A549 treated with dexamethasone at 1 μM for 4 hours (cell line): Measurements from ENCODE around the gene CDC5L. TPM values are rescaled to one million over a fixed set of nuclear protein-coding genes. Genes with fewer than 3 reads are reported as not detected.

ENCODE experiments used
- total RNA-seq: library from RNA; stranded (reverse); fragments of 200-300 nt; extraction: Qiagen RNA extraction; gene quantifications from 5 replicates; pipeline ENCODE4 v1.2.3, GENCODE V29; 2022

CDC5L gene
- 13.4 to 16.1 TPM (median 15.4 TPM) in 5 replicates for total RNA-seq

DNA sequence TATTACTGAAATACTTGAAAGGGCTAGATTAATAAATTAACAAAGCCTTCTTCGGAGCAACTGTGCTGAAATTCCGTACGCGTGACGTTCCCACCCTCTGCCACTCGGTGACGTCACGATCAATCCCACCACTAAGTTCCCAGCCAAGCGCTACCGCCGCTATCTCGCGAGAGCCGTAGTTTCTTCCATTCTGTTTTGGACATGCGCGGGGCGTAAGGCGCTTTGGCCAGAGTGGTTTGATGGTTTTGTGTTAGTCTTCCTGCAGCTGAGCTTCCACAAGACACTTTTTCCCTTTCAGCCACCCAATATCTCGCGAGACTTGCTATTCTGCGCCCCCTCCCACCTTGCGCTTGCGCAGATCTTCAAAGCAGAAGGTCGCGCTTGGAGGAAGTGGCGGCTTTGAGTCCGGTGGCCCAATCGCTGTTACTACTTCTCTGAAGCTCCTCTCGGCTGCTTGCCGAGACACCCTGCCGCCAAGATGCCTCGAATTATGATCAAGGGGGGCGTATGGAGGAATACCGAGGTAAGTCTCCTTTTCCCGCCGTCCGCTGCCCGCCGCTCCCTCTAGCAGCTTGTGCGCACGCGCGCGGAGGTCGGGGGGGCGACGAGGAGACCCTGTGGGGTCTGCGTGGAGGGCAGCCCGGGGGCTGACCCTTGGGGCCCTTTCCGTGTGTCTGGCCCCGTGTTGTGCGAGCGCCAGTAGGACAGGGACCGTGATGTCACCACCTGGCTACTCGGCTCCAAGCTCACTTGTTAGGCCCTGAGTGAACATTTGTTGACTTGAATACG, at the start of gene CDC5L:
Gene CDC5L, plus strand, starts transcription at position 361 of the 789 bp plus-strand sequence. Its CDS starts 118 bp downstream, at position 479.

GRCh38 chr6:44342489-44342888, 45.0 kb upstream of the CDC5L start, which contains the start of gene SPATS1:
Gene SPATS1 (plus strand): TSS chr6:44342650. CDS start chr6:44343096, 446 bp downstream.

Other genes with a start within 250 kb of the CDC5L start
- not detected in 5 replicates for gene CAPN11, start 228.9 kb upstream of the CDC5L start, total RNA-seq
- gene MYMX, start 170.8 kb upstream of the CDC5L start, total RNA-seq = not detected in 5 replicates
- 36.0 to 55.2 TPM (median 51.3 TPM) in 5 replicates for gene SLC29A1, start 164.1 kb upstream of the CDC5L start, total RNA-seq
- 1,087 to 1,237 TPM (median 1,168 TPM) in 5 replicates for gene HSP90AB1, start 140.6 kb upstream of the CDC5L start, total RNA-seq
- gene SLC35B2, start 130.2 kb upstream of the CDC5L start, total RNA-seq = 51.2 to 63.5 TPM (median 59.5 TPM) in 5 replicates
- gene NFKBIE, start 122.2 kb upstream of the CDC5L start, total RNA-seq = 6.0 to 7.1 TPM (median 6.1 TPM) in 5 replicates
- 0.06 to 0.17 TPM (median 0.14 TPM) in 5 replicates for gene TMEM151B, start 117.3 kb upstream of the CDC5L start, total RNA-seq
- gene AARS2, start 74.4 kb upstream of the CDC5L start, total RNA-seq = 5.2 to 8.1 TPM (median 6.9 TPM) in 5 replicates
- gene SPATS1, start 45.1 kb upstream of the CDC5L start, total RNA-seq = not detected in 5 replicates